ENCODE measurements around the gene AMIGO1.

AMIGO1 gene

DNA sequence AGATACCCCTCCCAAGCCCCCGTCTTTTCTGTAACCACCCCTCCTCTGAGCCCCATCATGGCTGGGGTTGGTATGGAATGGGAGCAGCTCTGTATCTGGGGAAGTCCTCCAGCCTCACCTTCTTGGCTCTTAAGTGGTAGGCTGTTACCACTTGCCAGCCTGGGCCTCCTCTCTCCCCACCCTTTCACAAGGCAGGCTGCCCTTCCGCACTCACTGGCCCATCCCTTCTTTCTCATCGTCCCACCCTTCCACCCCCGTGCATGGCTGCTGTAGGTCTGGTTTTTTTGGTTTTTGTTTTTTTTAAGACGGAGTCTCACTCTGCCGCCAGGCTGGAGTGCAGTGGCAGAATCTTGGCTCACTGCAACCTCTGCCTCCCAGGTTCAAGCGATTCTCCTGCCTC is 10.4 kb downstream of the AMIGO1 start:
- no peak overlapping the region for H3K4me2 ChIP-seq (ENCODE audit: low read length)
- no peaks in the 10 kb centered on the region for H4K20me1 ChIP-seq (ENCODE audit: control insufficient read depth, insufficient read depth, low read depth, low read length)
- H3K79me2 ChIP-seq (ENCODE audit: control insufficient read depth, low read length): peaks cover 17% of the 10 kb centered on the region
- H3K4me1 ChIP-seq (ENCODE audit: control insufficient read depth, low read length): peaks cover 7% of the 10 kb centered on the region
- TF ChIP-seq, protein P1, sequence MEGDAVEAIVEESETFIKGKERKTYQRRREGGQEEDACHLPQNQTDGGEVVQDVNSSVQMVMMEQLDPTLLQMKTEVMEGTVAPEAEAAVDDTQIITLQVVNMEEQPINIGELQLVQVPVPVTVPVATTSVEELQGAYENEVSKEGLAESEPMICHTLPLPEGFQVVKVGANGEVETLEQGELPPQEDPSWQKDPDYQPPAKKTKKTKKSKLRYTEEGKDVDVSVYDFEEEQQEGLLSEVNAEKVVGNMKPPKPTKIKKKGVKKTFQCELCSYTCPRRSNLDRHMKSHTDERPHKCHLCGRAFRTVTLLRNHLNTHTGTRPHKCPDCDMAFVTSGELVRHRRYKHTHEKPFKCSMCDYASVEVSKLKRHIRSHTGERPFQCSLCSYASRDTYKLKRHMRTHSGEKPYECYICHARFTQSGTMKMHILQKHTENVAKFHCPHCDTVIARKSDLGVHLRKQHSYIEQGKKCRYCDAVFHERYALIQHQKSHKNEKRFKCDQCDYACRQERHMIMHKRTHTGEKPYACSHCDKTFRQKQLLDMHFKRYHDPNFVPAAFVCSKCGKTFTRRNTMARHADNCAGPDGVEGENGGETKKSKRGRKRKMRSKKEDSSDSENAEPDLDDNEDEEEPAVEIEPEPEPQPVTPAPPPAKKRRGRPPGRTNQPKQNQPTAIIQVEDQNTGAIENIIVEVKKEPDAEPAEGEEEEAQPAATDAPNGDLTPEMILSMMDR (IDR thresholded peaks at IDR 0.05; ENCODE audit: low read depth, low read length, poor library complexity, severe bottlenecking): no peak
- TF ChIP-seq EZH2phosphoT487 (IDR thresholded peaks at IDR 0.05; ENCODE audit: borderline replicate concordance, low read length): no peak
- H3K4me3 ChIP-seq (ENCODE audit: low read length): no peak overlapping the region
- H3K9me3 ChIP-seq (ENCODE audit: control insufficient read depth, insufficient read depth, low read length): no peaks in the 10 kb centered on the region
- peaks cover 28% of the 10 kb centered on the region for H3K36me3 ChIP-seq (ENCODE audit: control insufficient read depth, low read length)
- no peak overlapping the region for H3K27ac ChIP-seq (ENCODE audit: low read depth, low read length)
- no peaks in the 10 kb centered on the region for H3K9me2 ChIP-seq (replicated peaks; ENCODE audit: control insufficient read depth, low read length)
- no peaks in the 10 kb centered on the region for H3K27me3 ChIP-seq (ENCODE audit: control insufficient read depth, low read length)
- H3F3A ChIP-seq (ENCODE audit: control insufficient read depth, insufficient read depth): no peaks in the 10 kb centered on the region

DNA sequence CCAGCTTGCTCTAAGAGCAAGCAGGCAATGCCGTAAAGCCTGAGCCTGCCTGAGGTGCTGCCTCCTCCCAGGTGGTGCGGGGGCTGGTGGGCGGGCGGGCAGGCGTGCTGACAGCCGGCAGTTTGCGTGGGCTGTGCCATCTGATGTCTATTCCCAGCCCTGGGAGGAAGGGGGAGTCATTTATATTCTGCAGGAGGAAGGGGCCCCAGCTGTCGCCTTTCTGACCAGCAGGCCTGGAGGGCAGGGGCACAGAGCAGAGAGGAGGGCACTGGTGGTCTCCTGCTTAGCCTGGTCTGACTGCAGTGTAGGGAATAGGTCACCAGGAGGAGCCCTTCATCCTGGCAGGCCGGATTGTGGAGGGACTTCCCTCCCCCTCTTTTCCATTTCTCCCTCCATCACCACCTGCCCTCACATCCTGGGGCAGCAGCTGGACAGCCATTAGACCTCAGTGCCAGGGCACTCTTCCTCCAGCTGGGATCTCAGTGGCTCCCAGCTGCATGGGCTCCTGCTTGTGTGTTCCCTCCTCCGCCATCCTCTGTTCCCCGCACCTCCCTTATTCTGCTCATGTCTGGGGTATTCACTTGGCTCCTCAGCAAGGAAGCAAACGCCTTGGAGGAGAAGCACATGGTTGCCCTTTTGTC is 11.2 kb downstream of the AMIGO1 start:
- Histone ChIP-seq H3K36me3 (ENCODE audit: control insufficient read depth, low read length) (peaks cover 30% of the 10 kb centered on the region), H3K4me2 (ENCODE audit: low read length) (no peak overlapping the region)

GRCh38 chr1:109497449-109498160 is 11.9 kb downstream of the AMIGO1 start:
- Histone ChIP-seq H3F3A (ENCODE audit: control insufficient read depth, insufficient read depth) (no peaks in the 10 kb centered on the region; the same call in 1 of the 2 replicates), H3K4me2 (ENCODE audit: low read length) (no peak overlapping the region), H3K27ac (ENCODE audit: low read depth, low read length) (no peak overlapping the region), H3K79me2 (ENCODE audit: control insufficient read depth, low read length) (peaks cover 17% of the 10 kb centered on the region), H3K36me3 (ENCODE audit: control insufficient read depth, low read length) (peaks cover 30% of the 10 kb centered on the region), H3K4me3 (ENCODE audit: low read length) (no peak overlapping the region), H4K20me1 (ENCODE audit: control insufficient read depth, insufficient read depth, low read depth, low read length) (no peaks in the 10 kb centered on the region), H3K9me3 (ENCODE audit: control insufficient read depth, insufficient read depth, low read length) (no peaks in the 10 kb centered on the region), H3K9me2 (replicated peaks; ENCODE audit: control insufficient read depth, low read length) (no peaks in the 10 kb centered on the region), H3K27me3 (ENCODE audit: control insufficient read depth, low read length) (no peaks in the 10 kb centered on the region), H3K4me1 (ENCODE audit: control insufficient read depth, low read length) (peaks cover 13% of the 10 kb centered on the region)
- TF ChIP-seq EZH2phosphoT487 (IDR thresholded peaks at IDR 0.05; ENCODE audit: borderline replicate concordance, low read length): no peak
- TF ChIP-seq, protein P1 (IDR thresholded peaks at IDR 0.05; ENCODE audit: low read depth, low read length, poor library complexity, severe bottlenecking): no peak

More for the DNA sequence above, 11.2 kb downstream of the AMIGO1 start:
- no peaks in the 10 kb centered on the region for H3K27me3 ChIP-seq (ENCODE audit: control insufficient read depth, low read length)
- no peaks in the 10 kb centered on the region for H3K9me2 ChIP-seq (replicated peaks; ENCODE audit: control insufficient read depth, low read length)
- no peak for TF ChIP-seq EZH2phosphoT487 (IDR thresholded peaks at IDR 0.05; ENCODE audit: borderline replicate concordance, low read length)
- TF ChIP-seq, protein P1 (IDR thresholded peaks at IDR 0.05; ENCODE audit: low read depth, low read length, poor library complexity, severe bottlenecking): peak; percentile 53
- peaks cover 12% of the 10 kb centered on the region for H3K4me1 ChIP-seq (ENCODE audit: control insufficient read depth, low read length)
- H3K4me3 ChIP-seq (ENCODE audit: low read length): no peak overlapping the region
- no peaks in the 10 kb centered on the region for H4K20me1 ChIP-seq (ENCODE audit: control insufficient read depth, insufficient read depth, low read depth, low read length)
- no peaks in the 10 kb centered on the region; the same call in 1 of the 2 replicates for H3F3A ChIP-seq (ENCODE audit: control insufficient read depth, insufficient read depth)
- peaks cover 17% of the 10 kb centered on the region for H3K79me2 ChIP-seq (ENCODE audit: control insufficient read depth, low read length)
- no peak overlapping the region for H3K27ac ChIP-seq (ENCODE audit: low read depth, low read length)
- H3K9me3 ChIP-seq (ENCODE audit: control insufficient read depth, insufficient read depth, low read length): no peaks in the 10 kb centered on the region

Measured in DOHH2 (cell line).